A673 (cell line): ENCODE data around the gene NLK. TPM values are rescaled to one million over a fixed set of nuclear protein-coding genes. Genes with fewer than 3 reads are reported as not detected.

Source experiments
- BruUV-seq: library from RNA; stranded (reverse); fragments of 400-500 nt; replicated peaks from 2 replicates; lab custom pipeline; 2021; lab: Mats Ljungman, UMichigan
- CTCF ChIA-PET: fragments of 300-600 bp; sonication (Branson Sonifier 250); formaldehyde crosslinking; loops from one replicate; lab custom pipeline; 2022; ENCODE audit warnings: antibody characterized with exemption; lab: Charles Lee
- POLR2A ChIA-PET: fragments of 300-600 bp; sonication (Branson Sonifier 250); formaldehyde crosslinking; loops from one replicate; lab custom pipeline; 2022; ENCODE audit warnings: antibody characterized with exemption; ENCODE audit not compliant: low non-redundant PET; lab: Charles Lee
- DNase-seq: peaks from one replicate; pipeline ENCODE4 v3.0.0-alpha.2; 2015; ENCODE audit warnings: low spot score
- H3K27ac ChIP-seq: fragments of 200-600 bp; sonication (generic); 2 replicates; pipeline ENCODE4 v1.5.1; 2016; ENCODE audit warnings: mixed run types, low read depth, mild to moderate bottlenecking, mixed read lengths, antibody characterized with exemption, low read length; ENCODE audit not compliant: poor library complexity, severe bottlenecking
- H3K27me3 ChIP-seq: fragments of 200-600 bp; sonication (generic); replicated peaks from 2 replicates; pipeline ENCODE4 v1.6.1; 2017; ENCODE audit warnings: mixed run types, low read depth, mild to moderate bottlenecking, mixed read lengths, antibody characterized with exemption, low read length; ENCODE audit not compliant: insufficient read depth, poor library complexity
- H3K36me3 ChIP-seq: fragments of 200-600 bp; sonication (generic); 2 replicates; pipeline ENCODE4 v1.6.1; 2016; ENCODE audit warnings: mixed run types, mild to moderate bottlenecking, mixed read lengths, antibody characterized with exemption, low read length; ENCODE audit not compliant: insufficient read depth, poor library complexity, severe bottlenecking
- H3K4me1 ChIP-seq: fragments of 200-600 bp; sonication (generic); 2 replicates; pipeline ENCODE4 v1.6.1; 2017; ENCODE audit warnings: mixed run types, mild to moderate bottlenecking, mixed read lengths, antibody characterized with exemption, low read length; ENCODE audit not compliant: insufficient read depth, poor library complexity, severe bottlenecking
- H3K4me3 ChIP-seq: fragments of 200-600 bp; sonication (generic); 2 replicates; pipeline ENCODE4 v1.5.1; 2016; ENCODE audit warnings: low read depth, mixed run types, mild to moderate bottlenecking, mixed read lengths, low read length; ENCODE audit not compliant: poor library complexity, severe bottlenecking
- H3K9me3 ChIP-seq: fragments of 200-600 bp; sonication (generic); 2 replicates; pipeline ENCODE4 v1.6.1; 2016; ENCODE audit warnings: mixed run types, low read depth, mild to moderate bottlenecking, mixed read lengths, antibody characterized with exemption, low read length; ENCODE audit not compliant: poor library complexity, severe bottlenecking
- EZH2 ChIP-seq: fragments of 200-600 bp; sonication (generic); IDR thresholded peaks from 2 replicates; pipeline ENCODE4 v1.6.1; 2017; ENCODE audit warnings: borderline replicate concordance, low read depth, mild to moderate bottlenecking, mixed read lengths, antibody characterized with exemption, low read length; ENCODE audit not compliant: poor library complexity, severe bottlenecking
- intact Hi-C: fragments of 100-400 bp; cut with micrococcal nuclease; formaldehyde crosslinking; loops from one replicate; pipeline ENCODE4 v1.10.0; 2022; ENCODE audit not compliant: unreplicated experiment
- total RNA-seq: library from RNA; stranded (reverse); gene quantifications from 2 replicates; pipeline ENCODE4 v1.2.3, GENCODE V29; 2021
- TF ChIP-seq, protein P1 (sequence below): fragments of 300-800, 200-600 bp; sonication (generic); conservative IDR thresholded peaks from 2 replicates; pipeline ENCODE4 v1.5.1; 2017; ENCODE audit warnings: low read depth, mild to moderate bottlenecking, antibody characterized with exemption, low read length, moderate library complexity, mixed read lengths

Gene NLK
- total RNA-seq, 1 experiment from 2014 or later, result 23.8 TPM

DNA sequence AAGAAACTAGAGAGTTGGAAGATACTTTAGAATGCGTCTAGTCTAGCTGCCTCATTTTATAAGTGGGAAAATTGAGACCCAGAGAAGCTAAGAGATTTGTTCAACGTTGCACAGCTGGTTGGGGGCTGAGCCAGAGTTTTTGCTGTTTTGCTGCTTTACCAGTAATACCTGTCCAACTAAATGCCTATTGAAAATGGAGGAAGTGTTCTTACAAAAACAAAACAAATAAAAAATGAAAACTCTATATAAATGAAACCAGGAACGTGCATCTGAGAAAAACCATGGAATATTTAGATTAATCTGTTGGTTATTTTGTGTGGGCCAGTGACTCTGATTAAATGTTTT is 13.8 kb downstream of the NLK start:
- DNase-seq, result no peak
- intact Hi-C loops, result no loop called here
- no peak overlapping the region for H3K27ac ChIP-seq
- CTCF ChIA-PET, result no interaction called here
- peaks cover 25% of the 10 kb centered on the region for H3K4me1 ChIP-seq
- POLR2A ChIA-PET, result no interaction called here
- no peaks in the 10 kb centered on the region for H3K27me3 ChIP-seq
- H3K4me3 ChIP-seq, result no peak overlapping the region
- H3K36me3 ChIP-seq, result no peaks in the 10 kb centered on the region
- no peaks in the 10 kb centered on the region for H3K9me3 ChIP-seq
- BruUV-seq, result no TSS peak
- TF ChIP-seq, protein P1, sequence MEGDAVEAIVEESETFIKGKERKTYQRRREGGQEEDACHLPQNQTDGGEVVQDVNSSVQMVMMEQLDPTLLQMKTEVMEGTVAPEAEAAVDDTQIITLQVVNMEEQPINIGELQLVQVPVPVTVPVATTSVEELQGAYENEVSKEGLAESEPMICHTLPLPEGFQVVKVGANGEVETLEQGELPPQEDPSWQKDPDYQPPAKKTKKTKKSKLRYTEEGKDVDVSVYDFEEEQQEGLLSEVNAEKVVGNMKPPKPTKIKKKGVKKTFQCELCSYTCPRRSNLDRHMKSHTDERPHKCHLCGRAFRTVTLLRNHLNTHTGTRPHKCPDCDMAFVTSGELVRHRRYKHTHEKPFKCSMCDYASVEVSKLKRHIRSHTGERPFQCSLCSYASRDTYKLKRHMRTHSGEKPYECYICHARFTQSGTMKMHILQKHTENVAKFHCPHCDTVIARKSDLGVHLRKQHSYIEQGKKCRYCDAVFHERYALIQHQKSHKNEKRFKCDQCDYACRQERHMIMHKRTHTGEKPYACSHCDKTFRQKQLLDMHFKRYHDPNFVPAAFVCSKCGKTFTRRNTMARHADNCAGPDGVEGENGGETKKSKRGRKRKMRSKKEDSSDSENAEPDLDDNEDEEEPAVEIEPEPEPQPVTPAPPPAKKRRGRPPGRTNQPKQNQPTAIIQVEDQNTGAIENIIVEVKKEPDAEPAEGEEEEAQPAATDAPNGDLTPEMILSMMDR, result no peak
- no peak for TF ChIP-seq EZH2

DNA sequence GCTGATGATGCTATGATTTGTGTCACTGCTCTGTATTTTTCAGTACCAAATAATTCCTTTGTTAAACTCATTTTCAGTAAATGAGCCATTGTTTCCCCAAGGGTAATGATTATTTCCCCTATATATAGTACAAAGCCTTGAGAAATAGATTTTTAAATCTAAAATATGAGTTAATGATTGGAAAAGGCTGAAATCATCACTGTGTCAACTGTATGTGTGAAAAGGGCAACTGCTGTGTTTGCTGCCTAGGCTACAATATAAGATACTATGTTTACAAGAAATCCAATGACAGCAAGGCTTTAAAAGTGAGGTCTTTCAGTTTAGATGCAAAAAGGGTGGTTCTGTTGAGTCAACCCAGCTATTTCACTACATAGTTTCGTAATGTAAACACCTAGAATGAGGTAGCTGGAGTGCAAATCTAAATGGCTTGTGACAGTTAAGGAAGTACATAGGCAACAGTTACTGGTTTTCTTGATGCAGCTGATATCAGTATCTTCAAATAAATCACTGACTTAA is 15.3 kb downstream of the NLK start:
- H3K4me1 ChIP-seq, result peaks cover 13% of the 10 kb centered on the region
- ChIA-PET CTCF (no interaction called here), POLR2A (no interaction called here)
- H3K27me3 ChIP-seq, result no peaks in the 10 kb centered on the region
- no peaks in the 10 kb centered on the region for H3K9me3 ChIP-seq
- no peak for DNase-seq
- H3K27ac ChIP-seq, result no peak overlapping the region
- BruUV-seq, result no TSS peak
- no peak overlapping the region for H3K4me3 ChIP-seq
- intact Hi-C loops, result no loop called here
- no peaks in the 10 kb centered on the region for H3K36me3 ChIP-seq
- TF ChIP-seq, protein P1, result no peak
- no peak for TF ChIP-seq EZH2

DNA sequence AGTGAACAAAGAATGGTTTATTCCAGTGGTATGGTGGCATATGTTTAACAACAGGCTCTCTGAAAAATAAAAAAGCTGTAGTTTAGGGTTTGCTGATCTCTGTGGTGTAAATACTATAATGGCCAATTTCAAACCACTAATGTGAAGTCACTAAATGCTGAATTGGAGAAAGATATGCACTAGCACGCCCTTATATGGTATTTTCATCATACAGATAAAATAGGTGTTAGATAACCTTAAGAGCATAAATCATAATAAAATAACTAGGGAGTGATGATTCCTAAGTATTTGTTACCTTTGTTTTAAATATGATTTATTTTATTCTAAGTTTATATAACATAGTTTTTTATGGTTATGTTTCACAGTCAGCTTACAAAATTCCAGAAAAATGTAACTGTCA is 17.2 kb downstream of the NLK start:
- no peak for DNase-seq
- Histone ChIP-seq H3K36me3 (no peaks in the 10 kb centered on the region), H3K27me3 (no peaks in the 10 kb centered on the region), H3K27ac (no peak overlapping the region), H3K4me3 (no peak overlapping the region), H3K9me3 (no peaks in the 10 kb centered on the region), H3K4me1 (no peaks in the 10 kb centered on the region)
- ChIA-PET POLR2A (no interaction called here), CTCF (no interaction called here)
- TF ChIP-seq, protein P1, result no peak
- TF ChIP-seq EZH2, result no peak
- intact Hi-C loops, result no loop called here
- no TSS peak for BruUV-seq
